GM19043 (cell line): ENCODE measurements around the gene CWF19L2.
A peak's percentile ranks its signal among the peaks of the same experiment; 100 is the strongest.
"Not testable (repeated sequence)": the region's sequence is repeated elsewhere in the genome, so short reads cannot be mapped to it uniquely, and the experiment has no call there.

Source experiments
- ATAC-seq: cut with Tn5 transposase; IDR thresholded peaks from one replicate; pipeline ENCODE4 v1.9.1; 2021; ENCODE audit warnings: low read depth; ENCODE audit not compliant: unreplicated experiment

The CWF19L2 gene

DNA sequence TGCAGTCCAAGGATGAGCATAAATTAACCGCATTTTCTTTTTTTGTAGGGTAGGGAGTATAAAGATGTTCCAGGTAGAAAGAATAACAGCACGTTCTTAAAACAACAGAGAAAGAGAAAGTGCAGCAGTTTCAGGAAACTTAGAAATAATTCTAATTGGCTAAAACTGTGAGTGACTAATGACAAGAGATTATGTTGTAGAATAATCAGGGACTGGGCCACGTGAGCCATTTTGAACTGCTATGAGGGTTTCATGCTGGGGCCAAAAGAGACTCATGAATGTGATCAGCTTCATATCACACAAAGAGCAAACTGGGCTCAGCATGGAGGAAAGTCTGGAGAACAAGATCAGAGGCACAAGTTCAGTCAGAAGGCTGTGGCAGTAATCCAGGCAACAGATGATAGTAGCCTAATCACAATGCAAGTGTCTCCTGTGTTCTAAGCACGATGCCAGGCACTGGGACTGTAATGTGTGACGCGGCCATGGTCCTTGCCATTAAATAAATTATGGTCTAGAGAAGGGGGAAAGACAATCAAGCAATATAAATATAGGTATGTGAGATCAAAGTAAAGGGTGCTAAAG is 17.9 kb downstream of the CWF19L2 start:
- no peak for ATAC-seq

- ATAC-seq: no peak
Observed at GRCh38 chr11:107438148-107438547, 19.5 kb downstream of the CWF19L2 start.

- ATAC-seq: no peak
Observed at GRCh38 chr11:107430525-107430924, 27.1 kb downstream of the CWF19L2 start.

- ATAC-seq: no peak
Observed at GRCh38 chr11:107427569-107428180, 29.9 kb downstream of the CWF19L2 start.

DNA sequence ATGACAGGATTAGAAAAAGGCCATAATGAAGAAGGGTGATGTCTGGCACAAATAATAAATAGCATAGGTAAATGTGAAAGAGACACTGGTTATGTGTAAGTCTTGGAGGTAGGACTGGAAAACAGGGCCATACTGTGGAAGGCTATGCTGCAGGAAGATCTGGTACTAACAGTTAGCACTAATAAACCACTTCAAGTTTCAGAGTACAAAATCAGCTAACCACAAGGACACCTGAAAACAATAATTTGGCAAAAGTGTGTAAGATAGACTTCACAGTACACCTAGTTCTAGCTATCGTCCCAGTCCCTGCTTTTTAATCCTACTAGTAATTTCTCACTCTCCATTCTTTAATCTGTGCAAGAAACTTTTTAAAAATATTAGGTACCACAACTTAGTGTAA is 44.3 kb downstream of the CWF19L2 start:
- ATAC-seq: no peak

DNA sequence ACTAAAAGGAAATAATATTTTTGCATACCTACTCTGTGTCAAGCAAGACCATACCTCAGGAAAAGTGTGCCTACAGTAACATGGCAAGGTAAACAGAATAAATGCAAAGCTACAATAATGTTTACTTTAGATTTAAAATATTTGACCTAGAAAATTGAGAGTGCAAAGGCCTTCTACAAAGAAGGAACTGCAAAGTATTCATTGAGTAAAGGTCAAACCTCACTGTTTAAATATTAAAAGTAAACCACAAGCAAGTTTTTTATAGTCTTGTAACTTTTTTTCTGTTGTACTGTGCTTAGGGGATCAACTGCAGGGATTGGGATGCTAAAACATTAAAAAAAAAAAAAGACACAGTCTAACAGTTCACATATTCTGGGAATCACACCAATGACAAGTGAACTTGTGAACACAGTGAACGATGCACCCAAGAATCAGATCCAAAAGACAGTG is 48.8 kb downstream of the CWF19L2 start:
- peak; percentile 63 for ATAC-seq

DNA sequence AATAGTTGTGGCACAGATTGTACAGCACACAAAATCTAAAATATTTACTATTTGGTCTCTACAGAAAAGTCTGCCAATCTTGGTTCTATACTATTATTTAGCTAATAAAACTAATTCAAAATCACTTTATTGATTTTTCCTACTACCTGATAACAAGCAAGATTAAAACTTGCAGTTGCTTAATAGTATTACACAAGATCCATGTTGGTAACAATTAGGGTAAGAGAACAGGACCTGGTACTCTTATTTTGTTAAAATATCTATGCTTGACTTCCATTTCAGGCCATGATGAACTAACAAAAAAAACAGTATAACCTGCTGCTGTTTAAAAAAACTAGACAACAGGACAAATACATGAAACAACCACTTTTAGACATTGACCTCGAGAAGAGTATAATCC is 52.4 kb downstream of the CWF19L2 start:
- ATAC-seq: no peak

DNA sequence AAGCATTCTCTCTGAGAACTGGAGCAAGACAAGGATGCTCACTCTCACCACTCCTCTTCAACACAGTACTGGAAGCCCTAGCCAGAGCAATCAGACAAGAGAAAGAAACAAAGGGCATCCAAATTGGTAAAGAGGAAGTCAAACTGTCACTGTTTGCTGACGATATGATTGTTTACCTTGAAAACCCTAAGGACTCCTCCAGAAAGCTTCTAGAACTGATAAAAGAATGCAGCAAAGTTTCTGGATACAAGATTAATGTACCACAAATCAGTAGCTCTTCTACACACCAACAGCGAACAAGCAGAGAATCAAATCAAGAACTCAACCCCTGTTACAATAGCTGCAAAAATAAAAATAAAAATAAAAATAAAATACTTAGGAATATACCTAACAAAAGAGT is 56.5 kb downstream of the CWF19L2 start:
- not testable (repeated sequence) for ATAC-seq

GRCh38 chr11:107397357-107397756 is 60.3 kb downstream of the CWF19L2 start:
- no peak for ATAC-seq

GRCh38 chr11:107392611-107393010 is 65.0 kb downstream of the CWF19L2 start:
- ATAC-seq: no peak

GRCh38 chr11:107390701-107391100 is 66.9 kb downstream of the CWF19L2 start:
- not testable (repeated sequence) for ATAC-seq

DNA sequence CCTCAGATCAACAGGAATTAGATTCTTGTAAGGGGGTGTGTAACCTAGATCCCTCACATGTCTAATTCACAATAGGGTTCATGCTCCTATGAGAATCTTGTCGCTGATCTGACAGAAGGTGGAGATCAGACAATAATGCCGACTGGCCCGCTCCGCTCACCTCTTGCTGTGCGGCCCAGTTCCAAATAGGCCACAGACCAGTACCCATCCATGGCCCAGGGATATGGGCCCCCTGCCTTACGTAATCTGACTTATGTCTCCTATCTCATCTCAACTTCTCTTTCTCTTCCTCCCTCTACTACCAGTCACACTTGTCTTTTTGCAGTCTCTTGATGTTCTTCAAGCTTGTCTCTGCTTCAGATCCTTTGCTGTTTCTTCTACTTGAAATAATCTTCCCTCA is 70.0 kb downstream of the CWF19L2 start:
- ATAC-seq: no peak

DNA sequence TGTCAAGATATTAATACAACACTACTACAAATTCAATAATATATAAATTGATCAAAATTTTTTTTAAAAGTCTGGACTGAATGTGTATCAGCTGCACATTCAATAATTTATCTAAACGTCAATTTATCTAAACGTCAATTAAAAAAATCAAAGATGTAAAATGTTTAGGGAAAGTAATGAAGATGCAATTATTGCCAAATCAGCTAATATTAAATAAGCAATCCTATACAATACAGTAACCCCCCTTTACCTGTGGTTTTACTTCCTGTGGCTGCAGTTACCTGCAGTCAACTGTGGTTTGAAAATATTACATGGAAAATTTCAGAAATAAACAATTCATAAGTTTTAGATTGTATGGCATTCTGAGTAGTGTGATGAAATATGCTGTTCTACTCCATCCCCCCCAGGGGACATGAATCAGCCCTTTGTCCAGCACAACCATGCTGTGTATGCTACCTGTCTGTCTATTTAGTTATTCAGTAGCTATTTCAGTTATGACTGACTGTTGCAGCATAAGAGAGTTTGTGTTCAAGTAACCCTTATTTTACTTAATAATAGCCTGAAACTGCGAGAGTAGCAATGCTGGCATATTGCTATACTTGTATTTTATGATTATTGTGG is 72.2 kb downstream of the CWF19L2 start:
- ATAC-seq: no peak

- ATAC-seq: no peak
Observed at GRCh38 chr11:107384144-107384852, 73.3 kb downstream of the CWF19L2 start.

DNA sequence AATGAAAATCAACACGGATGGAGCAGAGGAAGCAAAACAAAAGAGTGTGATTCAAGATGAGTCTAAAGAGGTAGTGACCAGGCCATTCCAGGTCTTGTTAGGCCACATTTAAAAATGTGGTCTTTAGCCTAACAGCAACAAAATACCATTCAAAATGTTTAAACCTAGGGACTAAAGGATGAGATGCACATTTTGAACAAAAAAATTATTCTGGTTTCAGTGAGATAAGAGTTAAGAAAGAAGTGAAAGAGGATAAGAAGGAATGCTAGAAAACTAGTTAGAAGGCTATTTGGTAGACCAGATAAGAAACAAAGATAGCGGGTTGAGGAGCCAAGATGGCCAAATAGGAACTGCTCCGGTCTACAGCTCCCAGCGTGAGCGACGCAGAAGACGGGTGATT is 85.2 kb downstream of the CWF19L2 start:
- no peak for ATAC-seq

- no peak for ATAC-seq
Observed at GRCh38 chr11:107370390-107370789, 87.2 kb downstream of the CWF19L2 start.

- ATAC-seq: no peak
Observed at GRCh38 chr11:107359701-107360100, 97.9 kb downstream of the CWF19L2 start.

DNA sequence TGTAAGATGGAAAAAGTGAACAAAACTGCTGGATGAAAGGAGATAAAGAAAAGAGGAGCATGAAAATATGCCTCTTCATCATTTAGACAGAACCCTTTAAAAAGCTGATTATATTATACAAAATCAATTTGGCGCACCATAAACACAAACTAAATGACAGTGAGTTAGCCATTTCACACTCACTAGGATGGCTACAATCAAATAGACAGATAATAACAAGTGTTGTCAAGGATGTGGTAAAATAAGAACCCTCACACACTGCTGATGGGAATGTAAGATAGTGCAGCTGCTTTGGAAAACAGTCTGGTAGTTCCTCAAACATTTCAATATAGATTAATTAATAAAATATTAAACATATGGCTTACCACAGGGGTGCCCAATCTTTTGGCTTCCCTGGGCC is 99.7 kb downstream of the CWF19L2 start:
- ATAC-seq: no peak

- no peak for ATAC-seq
Observed at GRCh38 chr11:107354780-107355179, 102.8 kb downstream of the CWF19L2 start.

DNA sequence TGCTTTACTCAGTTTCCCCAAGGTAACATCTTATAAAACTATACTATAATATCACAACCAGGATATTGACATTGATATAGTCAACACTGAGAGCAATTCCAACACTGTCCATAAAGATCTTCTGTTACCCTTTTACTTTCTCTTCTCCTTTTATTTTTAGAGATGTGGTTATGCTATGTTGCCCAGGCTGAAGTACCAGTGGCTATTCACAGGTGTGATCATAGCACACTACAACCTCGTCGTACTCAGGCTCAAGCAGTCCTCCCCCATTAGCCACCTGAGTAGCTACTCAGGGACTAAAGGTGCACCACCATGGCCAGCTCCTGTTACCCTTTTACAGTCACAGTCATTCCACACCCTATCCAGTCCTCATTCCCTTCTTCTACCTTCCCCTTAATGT is 119.7 kb downstream of the CWF19L2 start:
- peak; percentile 73 for ATAC-seq

DNA sequence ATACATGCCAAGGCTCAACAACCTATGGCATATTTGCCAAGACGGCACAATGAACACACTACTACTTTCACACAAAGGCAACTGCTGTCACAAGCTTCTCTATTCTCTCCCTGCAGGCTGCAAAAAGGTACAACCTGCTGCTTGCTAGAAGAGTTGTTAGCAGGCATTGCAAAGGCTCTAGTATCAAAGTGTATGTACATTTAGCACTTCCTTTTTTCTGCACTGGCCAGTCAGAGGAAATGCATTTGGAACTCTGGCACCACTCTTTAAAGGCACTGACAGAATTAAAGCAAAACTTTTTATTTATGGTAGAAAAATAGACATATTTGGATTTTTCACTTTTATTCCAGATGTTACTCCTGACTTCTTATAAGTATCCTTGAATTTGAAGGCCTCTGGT is 125.9 kb downstream of the CWF19L2 start:
- ATAC-seq: no peak

- ATAC-seq: no peak
Observed at GRCh38 chr11:107329164-107329563, 128.5 kb downstream of the CWF19L2 start.
